ENCODE data around the gene KCNB1.

KCNB1 gene

DNA sequence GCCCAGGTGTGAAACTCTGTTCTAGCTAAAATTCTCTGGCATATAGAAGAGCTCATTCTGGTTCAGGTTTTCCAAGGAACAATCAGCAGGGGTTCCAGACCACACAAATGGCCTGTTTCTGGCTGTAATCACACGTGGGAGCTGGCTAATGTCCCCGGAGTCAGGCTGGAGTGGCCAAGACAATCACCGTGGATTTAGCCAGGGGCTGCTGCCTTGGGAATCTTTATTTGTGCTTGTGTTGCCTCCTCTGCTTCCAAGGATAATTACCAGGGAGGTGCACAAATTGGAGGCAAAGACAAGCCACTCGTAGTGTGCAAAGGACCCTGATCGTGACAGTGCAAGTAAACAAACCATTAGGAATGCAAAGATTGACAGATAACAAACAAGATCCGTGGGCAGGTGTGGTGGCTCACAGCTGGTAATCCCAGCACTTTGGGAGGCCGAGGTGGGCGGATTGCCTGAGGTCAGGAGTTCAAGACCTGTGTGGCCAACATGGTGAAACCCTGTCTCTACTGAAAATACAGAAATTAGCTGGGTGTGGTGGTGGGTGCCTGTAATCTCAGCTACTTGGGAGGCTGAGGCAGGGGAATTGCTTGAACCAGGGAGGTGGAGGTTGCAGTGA lies 77.3 kb downstream of the KCNB1 start:
- Histone ChIP-seq H3K9ac (no peak overlapping the region), H3K4me1 (no peaks in the 10 kb centered on the region), H3K9me3 (replicated peaks in 1 of 11) (peaks cover 0 to 17% (median 6%) of the 10 kb centered on the region in 11 experiments; a peak in 11 of 22 replicates), H4K20me1 (no peaks in the 10 kb centered on the region), H3K27ac (no peak overlapping the region), H3K4me2 (no peak overlapping the region), H3K27me3 (no peaks in the 10 kb centered on the region), H3K36me3 (no peaks in the 10 kb centered on the region), H3K4me3 (no peak overlapping the region)
- no peak for TF ChIP-seq Cebpa-rat (IDR thresholded peaks at IDR 0.05)

DNA sequence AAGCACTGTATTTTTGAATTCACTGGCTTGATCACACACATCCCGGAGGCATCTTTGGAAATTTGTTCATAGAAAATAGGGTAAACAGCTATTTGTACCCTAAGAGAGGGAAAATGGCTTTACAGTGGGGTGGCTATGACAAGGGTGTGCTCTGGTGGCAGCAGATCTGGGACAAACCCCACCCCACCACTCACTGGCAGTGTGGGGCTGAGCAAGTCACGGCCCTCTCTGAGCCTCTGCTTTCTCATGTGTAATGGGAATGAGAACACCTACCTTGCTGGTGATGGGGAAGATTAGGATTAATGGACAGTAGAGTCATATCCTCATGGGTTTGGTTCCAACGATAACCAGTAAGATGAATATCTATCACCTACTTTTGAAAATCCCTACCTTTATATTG lies 78.0 kb downstream of the KCNB1 start:
- no peaks in the 10 kb centered on the region for H3K36me3 ChIP-seq
- H3K27ac ChIP-seq, result no peak overlapping the region
- H3K4me3 ChIP-seq, result no peak overlapping the region
- no peaks in the 10 kb centered on the region for H3K27me3 ChIP-seq
- TF ChIP-seq Cebpa-rat (IDR thresholded peaks at IDR 0.05), result no peak
- peaks cover 0 to 17% (median 6%) of the 10 kb centered on the region in 11 experiments; a peak in 11 of 22 replicates for H3K9me3 ChIP-seq (replicated peaks in 1 of 11)
- H3K9ac ChIP-seq, result no peak overlapping the region
- no peak overlapping the region for H3K4me2 ChIP-seq
- H3K4me1 ChIP-seq, result no peaks in the 10 kb centered on the region
- H4K20me1 ChIP-seq, result no peaks in the 10 kb centered on the region

DNA sequence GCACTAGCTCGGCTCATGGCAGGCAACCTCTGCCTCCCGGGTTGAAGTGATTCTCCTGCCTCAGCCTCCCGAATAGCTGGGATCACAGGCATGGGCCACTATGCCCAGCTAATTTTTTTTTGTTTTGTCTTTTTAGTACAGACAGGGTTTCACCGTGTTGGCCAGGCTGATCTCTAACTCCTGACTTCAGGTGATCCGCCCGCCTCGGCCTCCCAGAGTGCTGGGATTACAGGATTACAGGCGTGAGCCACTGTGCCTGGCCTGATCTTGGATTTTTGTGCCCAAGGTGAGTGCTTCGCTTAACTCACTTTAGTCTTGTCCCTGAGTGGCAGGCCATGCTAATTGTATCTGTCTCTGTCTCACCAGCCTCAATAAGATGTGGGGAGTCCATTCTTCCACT lies 78.6 kb downstream of the KCNB1 start:
- Histone ChIP-seq H3K4me1 (no peaks in the 10 kb centered on the region), H3K27me3 (no peaks in the 10 kb centered on the region), H3K9me3 (replicated peaks in 1 of 11) (peaks cover 0 to 17% (median 6%) of the 10 kb centered on the region in 11 experiments; a peak in 11 of 22 replicates), H3K27ac (no peak overlapping the region), H3K36me3 (no peaks in the 10 kb centered on the region), H4K20me1 (no peaks in the 10 kb centered on the region), H3K9ac (no peak overlapping the region), H3K4me2 (no peak overlapping the region), H3K4me3 (no peak overlapping the region)
- TF ChIP-seq Cebpa-rat (IDR thresholded peaks at IDR 0.05), result no peak

DNA sequence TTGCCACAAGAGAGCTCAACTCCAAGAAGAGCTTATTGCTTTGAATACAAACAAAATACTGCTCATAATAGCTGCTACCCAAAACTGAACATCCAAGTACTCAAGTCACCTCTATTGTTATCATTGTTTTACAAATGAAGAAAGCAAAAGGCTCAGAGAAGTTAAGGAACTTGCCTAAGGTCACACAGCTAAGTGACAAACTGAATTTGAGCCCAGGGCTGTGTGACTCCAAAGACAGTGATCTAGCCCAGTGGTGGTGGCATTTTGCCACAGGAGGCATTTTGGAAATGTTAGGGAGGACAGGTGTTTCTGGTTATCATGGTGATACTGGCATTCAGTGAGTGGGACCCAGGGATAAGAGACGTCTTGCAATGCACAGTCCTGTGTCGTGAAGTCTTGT lies 79.5 kb downstream of the KCNB1 start:
- Histone ChIP-seq H3K4me1 (no peaks in the 10 kb centered on the region), H3K9ac (no peak overlapping the region), H3K4me2 (no peak overlapping the region), H3K27me3 (no peaks in the 10 kb centered on the region), H3K4me3 (no peak overlapping the region), H3K9me3 (replicated peaks in 1 of 11) (peaks cover 0 to 17% (median 6%) of the 10 kb centered on the region in 11 experiments; a peak in 11 of 22 replicates), H3K36me3 (no peaks in the 10 kb centered on the region), H4K20me1 (no peaks in the 10 kb centered on the region), H3K27ac (no peak overlapping the region)
- TF ChIP-seq Cebpa-rat (IDR thresholded peaks at IDR 0.05), result no peak

DNA sequence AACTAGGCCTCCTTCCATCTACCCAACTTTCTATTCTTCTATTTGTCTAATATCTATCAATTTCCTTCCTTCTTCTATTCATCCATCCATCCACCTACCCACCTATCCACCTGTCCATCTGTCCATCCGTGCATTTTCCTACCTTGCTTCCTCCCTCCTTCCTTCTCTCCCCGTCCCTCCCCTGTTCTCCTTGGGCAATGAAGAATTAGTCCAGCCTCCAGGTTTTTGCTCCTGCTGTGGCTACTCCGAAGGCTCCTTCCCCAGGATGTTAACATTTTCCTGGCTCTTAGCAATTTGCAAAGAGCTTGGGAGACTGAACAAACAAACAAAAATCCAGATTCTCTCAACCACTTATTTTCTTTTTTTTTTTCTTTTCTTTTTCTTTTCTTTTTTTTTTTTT lies 81.6 kb downstream of the KCNB1 start:
- Histone ChIP-seq H3K27ac (no peak overlapping the region), H3K36me3 (no peaks in the 10 kb centered on the region), H3K4me3 (no peak overlapping the region), H3K9me3 (replicated peaks in 1 of 11) (peaks cover 0 to 17% (median 6%) of the 10 kb centered on the region in 11 experiments; a peak in 11 of 22 replicates), H3K27me3 (no peaks in the 10 kb centered on the region), H3K4me1 (no peaks in the 10 kb centered on the region), H3K9ac (no peak overlapping the region), H4K20me1 (no peaks in the 10 kb centered on the region), H3K4me2 (no peak overlapping the region)
- no peak for TF ChIP-seq Cebpa-rat (IDR thresholded peaks at IDR 0.05)

DNA sequence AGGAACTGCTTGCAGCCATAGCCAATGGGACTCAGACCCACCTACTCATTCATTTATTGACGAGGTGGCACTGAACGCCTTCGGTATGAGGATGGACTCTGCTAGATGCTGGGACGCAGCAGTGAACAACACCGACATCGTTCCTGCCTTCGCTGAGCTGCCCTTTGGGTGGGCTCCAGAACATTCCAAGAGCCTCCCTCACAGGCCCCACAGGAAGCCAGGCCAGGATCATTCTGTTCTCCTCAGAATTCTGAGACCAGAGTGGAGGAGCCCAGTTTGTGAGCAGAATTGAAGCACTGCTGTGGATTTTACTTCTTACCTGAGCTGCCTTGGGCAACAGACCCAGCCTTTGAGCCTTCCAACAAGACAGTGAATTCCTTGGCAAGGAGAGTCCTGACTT lies 82.1 kb downstream of the KCNB1 start:
- H3K27me3 ChIP-seq, result no peaks in the 10 kb centered on the region
- H3K36me3 ChIP-seq, result no peaks in the 10 kb centered on the region
- no peaks in the 10 kb centered on the region for H3K4me1 ChIP-seq
- no peak overlapping the region for H3K4me3 ChIP-seq
- TF ChIP-seq Cebpa-rat (IDR thresholded peaks at IDR 0.05), result no peak
- H3K27ac ChIP-seq, result no peak overlapping the region
- H3K9me3 ChIP-seq (replicated peaks in 1 of 11), result peaks cover 0 to 17% (median 6%) of the 10 kb centered on the region in 11 experiments; a peak in 11 of 22 replicates
- no peak overlapping the region for H3K4me2 ChIP-seq
- no peak overlapping the region for H3K9ac ChIP-seq
- no peaks in the 10 kb centered on the region for H4K20me1 ChIP-seq

DNA sequence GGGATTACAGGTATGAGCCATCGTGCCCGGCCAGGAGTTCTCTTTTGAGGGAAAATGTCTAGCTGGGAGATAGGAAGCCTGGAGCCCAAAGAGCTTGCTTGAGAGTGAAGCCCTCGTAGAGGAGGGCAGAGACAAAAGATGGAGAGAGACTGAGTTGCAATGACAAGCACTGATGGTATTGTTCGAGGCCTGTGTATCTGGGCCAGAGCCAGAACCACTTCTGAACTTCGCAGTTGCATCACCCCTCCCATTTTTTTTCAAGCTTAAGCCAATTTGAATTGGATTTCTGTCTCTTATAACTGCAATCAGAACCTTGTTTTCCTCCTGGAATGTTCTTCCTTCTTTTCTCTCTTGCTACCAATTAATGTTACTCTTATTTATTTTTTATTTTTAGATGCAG lies 83.1 kb downstream of the KCNB1 start:
- no peaks in the 10 kb centered on the region for H3K27me3 ChIP-seq

DNA sequence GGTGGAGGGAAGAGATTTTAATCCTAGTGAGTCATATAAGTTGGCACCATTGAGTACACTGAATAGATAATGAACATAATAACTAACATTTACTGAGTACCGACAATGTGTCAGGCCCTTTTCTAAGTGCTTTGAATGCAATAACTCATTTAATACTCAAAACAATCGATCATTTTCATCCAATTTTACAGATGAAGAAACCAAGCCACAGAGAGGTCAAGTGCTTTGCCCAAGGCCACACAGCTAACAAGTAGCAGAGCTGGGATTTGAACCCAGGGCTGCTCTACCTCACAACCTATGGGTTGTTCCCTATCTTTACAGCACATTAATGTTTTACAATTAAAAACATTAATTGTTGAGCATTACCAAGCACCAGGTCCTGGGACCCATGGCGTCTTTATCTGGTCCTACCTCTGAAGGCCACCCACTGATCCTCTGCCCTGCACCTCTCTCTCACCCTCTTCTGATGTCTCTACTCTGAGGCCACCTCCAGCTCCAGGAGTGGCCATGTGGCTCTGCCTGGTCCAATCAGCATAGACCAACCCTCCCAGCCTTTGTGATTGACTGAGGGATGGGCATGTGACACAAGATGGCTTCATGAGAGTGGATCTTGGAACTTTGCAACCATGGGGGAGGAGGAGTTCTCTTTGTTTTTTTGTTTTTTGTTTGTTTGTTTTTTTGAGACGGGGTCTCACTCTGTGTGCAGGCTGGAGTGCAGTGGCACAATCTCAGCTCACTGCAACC lies 83.9 kb downstream of the KCNB1 start:
- Histone ChIP-seq H3K4me1 (no peaks in the 10 kb centered on the region), H4K20me1 (no peaks in the 10 kb centered on the region), H3K27me3 (no peaks in the 10 kb centered on the region), H3K4me3 (no peak overlapping the region), H3K4me2 (no peak overlapping the region), H3K27ac (no peak overlapping the region), H3K9ac (no peak overlapping the region), H3K36me3 (no peaks in the 10 kb centered on the region), H3K9me3 (replicated peaks in 1 of 11) (peaks cover 0 to 17% (median 6%) of the 10 kb centered on the region in 11 experiments; a peak in 11 of 22 replicates)
- no peak for TF ChIP-seq Cebpa-rat (IDR thresholded peaks at IDR 0.05)

More for the DNA sequence above, 83.1 kb downstream of the KCNB1 start:
- Histone ChIP-seq H3K4me2 (no peak overlapping the region), H3K4me3 (no peak overlapping the region), H3K36me3 (no peaks in the 10 kb centered on the region), H3K27ac (no peak overlapping the region), H4K20me1 (no peaks in the 10 kb centered on the region), H3K4me1 (no peaks in the 10 kb centered on the region), H3K9me3 (replicated peaks in 1 of 11) (peaks cover 0 to 17% (median 6%) of the 10 kb centered on the region in 11 experiments; a peak in 11 of 22 replicates), H3K9ac (no peak overlapping the region)
- no peak for TF ChIP-seq Cebpa-rat (IDR thresholded peaks at IDR 0.05)

DNA sequence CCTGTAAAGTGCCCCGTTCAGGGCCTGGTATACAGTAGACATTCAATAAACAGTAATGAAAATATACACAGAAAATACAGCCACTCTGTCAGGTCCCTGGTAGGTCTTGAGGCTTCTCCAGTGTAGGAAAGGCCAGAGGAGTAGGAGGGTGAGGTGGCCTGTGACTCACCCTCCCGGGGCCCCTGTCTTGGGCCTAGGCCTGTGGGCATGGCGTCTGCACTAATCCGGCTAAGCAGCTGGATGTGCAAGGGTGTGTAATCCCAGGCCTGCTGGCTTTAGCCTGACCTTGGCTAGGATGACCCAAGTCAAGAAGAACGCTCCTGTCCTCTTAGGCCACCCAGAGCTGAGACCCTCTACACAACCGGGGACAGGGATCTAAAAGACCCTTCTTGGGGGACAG lies 84.9 kb downstream of the KCNB1 start:
- Histone ChIP-seq H3K36me3 (no peaks in the 10 kb centered on the region), H3K4me3 (no peak overlapping the region), H3K27me3 (no peaks in the 10 kb centered on the region), H3K9ac (no peak overlapping the region), H3K9me3 (replicated peaks in 1 of 11) (peaks cover 0 to 10% (median 5%) of the 10 kb centered on the region in 11 experiments; a peak in 11 of 22 replicates), H4K20me1 (no peaks in the 10 kb centered on the region), H3K4me2 (no peak overlapping the region), H3K4me1 (no peaks in the 10 kb centered on the region), H3K27ac (no peak overlapping the region)
- no peak for TF ChIP-seq Cebpa-rat (IDR thresholded peaks at IDR 0.05)

DNA sequence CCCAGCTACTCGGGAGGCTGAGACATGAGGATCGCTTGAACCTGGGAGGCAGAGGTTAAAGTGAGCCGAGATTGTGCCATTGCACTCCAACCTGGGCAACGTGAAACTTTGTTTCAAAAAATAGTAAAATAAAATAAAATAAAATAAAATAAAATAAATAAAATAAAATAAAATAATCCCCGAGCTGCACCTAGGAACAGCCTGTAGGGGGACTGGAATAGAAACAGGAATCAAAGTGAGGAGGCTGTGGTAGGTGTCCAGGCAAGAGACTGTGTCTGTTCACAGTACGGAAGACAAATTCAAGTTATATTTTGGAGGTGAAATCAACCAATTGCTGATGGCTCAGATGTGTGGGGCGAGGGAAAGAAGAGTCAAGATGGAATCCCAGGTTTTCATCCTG lies 86.2 kb downstream of the KCNB1 start:
- H3K9ac ChIP-seq, result no peak overlapping the region
- H3K4me1 ChIP-seq, result peaks cover 0 to 9% (median 0%) of the 10 kb centered on the region in 10 experiments; a peak in 4 of 20 replicates
- no peaks in the 10 kb centered on the region for H3K9me3 ChIP-seq (replicated peaks in 1 of 11)
- no peaks in the 10 kb centered on the region for H3K36me3 ChIP-seq
- no peaks in the 10 kb centered on the region for H4K20me1 ChIP-seq
- no peak for TF ChIP-seq Cebpa-rat (IDR thresholded peaks at IDR 0.05)
- H3K4me2 ChIP-seq, result no peak overlapping the region
- H3K27ac ChIP-seq, result no peak overlapping the region
- H3K4me3 ChIP-seq, result no peak overlapping the region
- no peaks in the 10 kb centered on the region for H3K27me3 ChIP-seq
